DMS 273 treated with DMSO at 0.1 percent for 48 hours (cell line): ENCODE results near the gene PLCB3.

Source experiments
- DNase-seq: peaks from one replicate; lab custom pipeline; 2025; lab: John Stamatoyannopoulos, UW

The PLCB3 gene

GRCh38 chr11:64251016-64251752 lies at the start of gene PLCB3:
TSS of gene PLCB3 (plus strand) at chr11:64251530. CDS start at chr11:64251650, 120 bp downstream.
- DNase-seq = no peak

DNA sequence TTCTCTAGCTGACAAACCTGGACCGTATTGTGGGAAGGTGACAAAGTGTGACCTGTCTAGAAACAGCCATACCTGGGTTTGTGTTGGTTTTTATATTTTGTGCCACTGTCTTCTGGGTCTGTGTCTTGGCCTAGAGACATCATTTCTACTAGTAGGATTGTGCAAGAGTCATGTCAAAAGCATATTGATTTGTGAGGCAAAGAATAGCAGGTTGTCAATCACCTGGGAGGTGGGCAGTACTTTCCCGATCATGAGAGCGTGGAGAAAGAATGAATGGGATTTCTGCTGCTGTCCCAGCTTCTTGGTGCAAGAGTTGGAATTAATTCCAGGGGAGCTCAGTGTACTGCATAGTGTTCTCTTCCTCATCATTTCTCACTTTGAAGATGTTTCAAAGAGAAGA lies 49.8 kb upstream of the PLCB3 start:
- DNase-seq = no peak

DNA sequence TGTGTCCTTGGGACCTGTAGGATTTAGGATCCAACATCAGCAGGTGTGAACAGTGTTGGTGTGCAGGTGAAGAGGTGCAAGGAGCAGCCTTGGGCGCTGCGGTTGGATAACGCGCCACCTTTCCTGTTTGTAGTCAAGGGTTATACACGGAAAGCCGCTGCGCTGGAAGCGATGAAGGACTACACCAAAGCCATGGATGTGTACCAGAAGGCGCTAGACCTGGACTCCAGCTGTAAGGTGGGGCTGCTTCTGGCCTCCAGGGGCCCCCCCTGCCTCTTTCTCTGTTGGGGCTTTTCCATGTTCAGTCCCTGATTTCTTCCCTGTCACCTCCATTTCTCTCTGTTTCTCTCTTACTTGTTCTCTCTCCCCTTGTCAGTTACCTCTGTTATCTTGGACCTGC lies 48.3 kb upstream of the PLCB3 start:
- no peak for DNase-seq

DNA sequence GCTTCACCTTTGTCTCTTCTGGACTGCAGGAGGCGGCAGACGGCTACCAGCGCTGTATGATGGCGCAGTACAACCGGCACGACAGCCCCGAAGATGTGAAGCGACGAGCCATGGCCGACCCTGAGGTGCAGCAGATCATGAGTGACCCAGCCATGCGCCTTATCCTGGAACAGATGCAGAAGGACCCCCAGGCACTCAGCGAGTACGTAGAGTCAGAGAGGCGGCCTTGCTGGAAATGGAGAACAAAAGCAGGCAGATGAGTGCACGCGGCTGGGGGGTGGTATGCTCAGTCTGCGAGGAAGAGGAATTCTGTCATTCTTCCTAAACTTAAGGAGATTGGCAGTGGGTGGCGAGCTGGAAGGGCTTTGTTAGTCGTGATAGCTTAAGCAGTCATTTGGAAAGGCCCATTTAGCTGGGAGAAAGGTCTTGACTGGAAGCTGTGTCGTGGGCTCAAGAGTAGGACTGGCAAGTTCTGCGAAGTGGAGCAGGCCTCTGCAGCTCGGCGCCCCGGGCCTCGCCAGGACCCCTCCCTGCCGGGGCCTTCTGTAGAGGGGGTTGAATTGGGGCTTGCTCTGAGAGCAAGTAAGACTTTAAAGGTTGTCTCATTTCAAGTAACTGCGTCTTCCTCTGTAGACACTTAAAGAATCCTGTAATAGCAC lies 47.8 kb upstream of the PLCB3 start:
- DNase-seq = no peak

DNA sequence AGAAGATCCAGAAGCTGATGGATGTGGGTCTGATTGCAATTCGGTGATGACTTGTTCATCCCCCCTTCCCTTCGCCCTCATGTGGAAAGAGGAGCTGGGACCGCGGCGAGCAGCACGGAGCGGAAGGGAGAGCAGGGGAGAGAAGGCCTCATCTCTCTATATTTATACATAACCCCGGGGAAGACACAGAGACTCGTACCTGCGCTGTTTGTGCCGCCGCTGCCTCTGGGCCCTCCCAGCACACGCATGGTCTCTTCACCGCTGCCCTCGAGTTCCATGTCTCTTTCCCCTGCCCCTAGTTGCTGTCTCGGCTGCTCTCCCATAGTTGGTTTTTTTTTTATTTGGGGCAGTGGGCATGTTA lies 47.3 kb upstream of the PLCB3 start:
- no peak for DNase-seq

GRCh38 chr11:64204464-64204989 lies 46.8 kb upstream of the PLCB3 start:
- peak; percentile 83 for DNase-seq

GRCh38 chr11:64206457-64207255 lies 44.7 kb upstream of the PLCB3 start, which contains the start of gene FERMT3:
TSS of gene FERMT3 (plus strand) at chr11:64206721. CDS start at chr11:64207365, 644 bp downstream.
- no peak for DNase-seq

GRCh38 chr11:64207256-64208085 lies 43.9 kb upstream of the PLCB3 start:
- no peak for DNase-seq

DNA sequence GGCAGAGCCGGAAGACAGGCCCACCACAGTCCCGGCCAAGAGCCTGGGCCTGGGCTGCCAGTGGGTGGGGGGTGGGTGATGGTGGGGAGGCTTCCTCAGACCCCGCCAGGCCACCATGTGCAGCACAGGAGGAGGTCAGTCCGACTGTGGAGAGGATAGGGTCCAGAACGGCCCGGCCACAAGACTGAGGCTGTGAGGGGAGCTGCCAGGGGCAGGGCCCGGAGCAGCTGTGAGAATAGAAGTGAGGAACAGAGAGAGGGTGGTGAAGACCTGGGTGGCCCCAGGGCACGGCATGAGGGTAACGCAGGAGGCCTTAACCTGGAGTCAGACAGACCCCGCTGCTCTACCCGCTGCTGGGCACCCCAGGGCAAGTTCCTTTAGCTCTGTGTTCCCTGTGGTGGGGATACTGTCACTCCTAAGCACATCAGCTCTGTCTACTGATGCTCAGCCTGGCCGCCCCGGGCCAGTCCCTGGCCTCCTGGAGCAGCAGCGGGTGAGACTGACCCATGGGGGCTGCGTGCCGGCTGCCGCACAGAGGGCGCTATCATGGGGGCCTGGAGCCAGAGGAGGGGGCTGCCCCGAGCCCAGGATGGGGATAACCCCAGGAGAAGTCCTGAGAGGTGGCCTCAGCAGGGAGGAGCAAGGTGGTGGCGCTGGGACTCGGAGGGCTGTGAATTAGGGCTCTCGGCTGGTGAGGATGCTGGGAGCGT lies 43.1 kb upstream of the PLCB3 start:
- DNase-seq = no peak

DNA sequence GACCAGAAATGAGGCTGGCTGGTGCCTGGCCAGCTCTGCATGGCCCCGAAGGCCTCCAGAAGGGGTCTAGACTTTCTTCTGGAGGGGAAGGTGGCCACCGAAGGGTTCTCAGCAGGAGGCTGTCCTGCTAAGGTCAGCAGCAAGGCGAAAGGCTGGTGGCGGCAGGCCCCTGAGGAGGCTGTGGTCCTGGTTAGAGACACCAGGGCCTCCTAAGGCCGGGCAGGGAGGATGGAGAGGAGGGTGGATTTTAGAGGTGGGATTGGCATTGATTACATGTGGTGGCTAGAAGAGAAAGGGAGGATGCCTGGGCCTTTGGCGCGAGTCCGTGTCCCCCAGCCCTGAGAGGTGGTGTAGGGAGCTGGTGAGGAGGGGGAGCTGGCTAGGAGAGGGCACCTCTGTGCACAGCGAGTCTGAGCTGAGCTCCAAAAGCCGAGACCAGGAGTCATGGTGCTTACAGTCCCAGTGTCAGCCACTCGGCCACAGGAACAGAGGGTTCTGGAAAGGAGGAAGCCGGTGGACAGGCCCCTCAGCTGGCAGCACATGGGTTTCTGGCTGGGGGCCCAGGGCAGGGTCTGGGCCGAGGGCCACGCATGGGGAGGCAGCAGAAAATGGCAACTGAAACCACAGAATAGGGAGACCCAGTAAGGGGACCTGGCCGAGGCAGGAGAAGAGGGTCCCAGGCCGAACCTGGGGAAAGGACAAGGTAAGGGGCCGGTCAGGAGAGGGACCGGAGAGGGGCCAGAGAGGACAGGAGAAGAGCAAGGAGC lies 42.4 kb upstream of the PLCB3 start:
- no peak for DNase-seq

DNA sequence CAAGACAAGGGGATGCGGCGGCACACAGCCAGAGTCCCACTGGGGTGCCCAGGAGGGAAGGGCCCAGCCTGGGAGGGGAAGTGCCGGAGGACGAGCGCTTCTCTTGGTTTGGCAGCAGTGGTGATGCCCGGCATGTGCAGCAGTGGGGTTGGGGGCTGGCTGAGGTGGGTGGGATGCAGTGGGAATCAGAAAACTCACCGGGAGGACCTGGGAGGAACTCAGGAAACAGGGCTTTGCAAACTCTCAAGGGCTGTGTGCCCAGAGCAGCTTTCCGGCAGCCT lies 41.8 kb upstream of the PLCB3 start:
- no peak for DNase-seq

DNA sequence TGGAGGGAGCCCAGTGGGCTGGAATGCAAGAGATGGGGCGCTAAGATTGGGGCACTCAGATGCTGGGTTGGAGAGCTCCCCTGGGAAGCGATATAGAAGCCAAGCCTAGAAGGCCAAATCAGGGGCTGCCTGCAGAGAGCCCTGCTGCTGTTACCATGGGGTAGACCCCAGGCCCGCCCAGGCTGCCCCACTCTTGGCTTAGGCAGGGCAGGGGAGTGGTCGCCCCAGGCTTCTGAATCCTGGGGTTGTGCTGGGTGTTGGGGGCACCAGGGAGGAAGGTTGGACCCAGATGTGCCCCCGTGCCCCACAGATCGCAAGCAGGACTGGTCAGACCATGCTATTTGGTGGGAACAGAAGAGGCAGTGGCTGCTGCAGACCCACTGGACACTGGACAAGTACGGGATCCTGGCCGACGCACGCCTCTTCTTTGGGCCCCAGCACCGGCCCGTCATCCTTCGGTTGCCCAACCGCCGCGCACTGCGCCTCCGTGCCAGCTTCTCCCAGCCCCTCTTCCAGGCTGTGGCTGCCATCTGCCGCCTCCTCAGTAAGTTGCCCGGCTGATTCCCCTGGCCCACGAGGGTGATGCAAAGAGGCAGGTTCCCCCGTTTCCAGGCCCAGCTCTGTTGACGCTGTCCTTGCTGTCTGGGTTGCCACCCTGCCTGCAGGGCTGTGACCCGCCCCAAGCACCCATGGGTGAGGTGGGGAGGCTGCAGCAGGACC lies 40.9 kb upstream of the PLCB3 start:
- no peak for DNase-seq

GRCh38 chr11:64211181-64211872 lies 40.0 kb upstream of the PLCB3 start:
- no peak for DNase-seq

GRCh38 chr11:64216879-64217278 lies 34.5 kb upstream of the PLCB3 start:
- no peak for DNase-seq

DNA sequence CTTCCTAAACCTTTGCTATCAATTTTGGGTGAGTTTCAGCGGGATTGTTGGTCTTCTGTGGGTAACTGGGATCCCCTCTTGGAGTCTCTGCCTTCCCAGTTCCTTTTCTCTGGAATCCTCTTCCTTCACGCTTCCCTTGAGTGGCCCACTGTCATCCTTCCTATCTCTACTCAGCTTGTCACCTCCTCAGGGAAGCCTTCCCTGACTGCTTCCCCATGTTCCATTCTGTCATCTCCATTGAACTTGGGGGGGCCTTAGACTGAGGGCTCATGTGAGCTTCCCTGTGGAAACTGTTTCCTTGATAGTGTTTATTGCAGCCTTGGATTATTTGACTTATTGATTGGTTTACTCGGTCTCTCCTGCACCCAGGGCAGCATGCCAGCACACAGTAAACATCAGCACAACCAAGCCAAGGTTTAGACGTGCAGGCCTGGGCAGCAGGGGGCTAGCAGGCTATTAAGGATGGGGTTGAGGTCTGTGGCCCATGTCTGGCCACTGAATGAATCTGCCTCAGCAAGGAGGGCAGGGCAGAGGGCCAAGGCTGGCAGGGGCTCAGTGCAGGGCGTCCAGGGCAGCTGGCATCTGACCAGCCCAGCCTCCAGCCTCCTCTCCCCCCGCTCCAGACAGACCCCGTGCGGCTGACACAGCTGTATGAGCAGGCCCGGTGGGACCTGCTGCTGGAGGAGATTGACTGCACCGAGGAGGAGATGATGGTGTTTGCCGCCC lies 32.5 kb upstream of the PLCB3 start:
- no peak for DNase-seq

- DNase-seq = no peak
These were observed 32.0 kb upstream of the PLCB3 start for GRCh38 chr11:64219354-64219684.

DNA sequence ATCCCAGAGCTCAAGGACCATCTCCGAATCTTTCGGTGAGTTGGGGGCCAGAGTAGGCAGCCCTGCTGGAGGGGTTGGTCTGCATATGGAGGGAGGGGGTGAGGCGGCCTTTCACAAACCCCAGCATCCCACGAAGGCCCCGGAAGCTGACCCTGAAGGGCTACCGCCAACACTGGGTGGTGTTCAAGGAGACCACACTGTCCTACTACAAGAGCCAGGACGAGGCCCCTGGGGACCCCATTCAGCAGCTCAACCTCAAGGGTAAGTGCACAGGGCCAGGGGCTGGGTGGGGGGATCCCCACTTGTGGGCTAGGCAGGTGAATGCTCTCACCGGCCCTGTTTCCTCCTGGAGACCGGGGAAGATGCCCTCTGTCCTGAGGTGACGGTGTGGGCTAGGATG lies 31.6 kb upstream of the PLCB3 start:
- DNase-seq = no peak

DNA sequence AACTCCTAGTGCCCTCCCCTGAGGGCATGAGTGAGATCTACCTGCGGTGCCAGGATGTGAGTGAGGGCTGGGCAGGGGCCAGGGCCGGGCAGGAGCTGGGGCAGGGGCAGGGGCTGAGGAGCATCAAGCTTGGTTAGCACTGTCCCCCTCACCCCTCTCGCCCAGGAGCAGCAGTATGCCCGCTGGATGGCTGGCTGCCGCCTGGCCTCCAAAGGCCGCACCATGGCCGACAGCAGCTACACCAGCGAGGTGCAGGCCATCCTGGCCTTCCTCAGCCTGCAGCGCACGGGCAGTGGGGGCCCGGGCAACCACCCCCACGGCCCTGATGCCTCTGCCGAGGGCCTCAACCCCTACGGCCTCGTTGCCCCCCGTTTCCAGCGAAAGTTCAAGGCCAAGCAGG lies 31.1 kb upstream of the PLCB3 start:
- no peak for DNase-seq

DNA sequence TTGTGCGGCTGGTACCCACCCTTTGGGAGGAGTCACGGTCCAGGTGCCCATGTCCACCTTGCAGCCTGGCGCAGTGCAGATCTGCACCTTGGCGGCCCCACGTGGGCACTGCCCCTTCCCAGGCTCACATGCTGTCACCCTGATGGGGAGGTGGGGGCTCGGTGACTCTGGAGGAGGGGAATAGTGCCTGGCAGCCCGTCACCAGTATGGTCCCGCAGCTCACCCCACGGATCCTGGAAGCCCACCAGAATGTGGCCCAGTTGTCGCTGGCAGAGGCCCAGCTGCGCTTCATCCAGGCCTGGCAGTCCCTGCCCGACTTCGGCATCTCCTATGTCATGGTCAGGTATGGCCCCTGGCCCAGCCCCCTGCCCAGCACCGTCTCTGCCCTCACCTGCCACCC lies 30.5 kb upstream of the PLCB3 start:
- no peak for DNase-seq
